Fibroblast of villous mesenchyme (primary cell): ENCODE results near the gene YPEL3. TPM values are rescaled to one million over a fixed set of nuclear protein-coding genes. Genes with fewer than 3 reads are reported as not detected.

Experiments
- DNase-seq: peaks from one replicate; pipeline ENCODE4 v3.0.0-alpha.2; 2010; ENCODE audit warnings: low read depth
- H3K4me3 ChIP-seq: 2 replicates; pipeline ENCODE4 v1.5.1; 2011; ENCODE audit warnings: low read depth, mild to moderate bottlenecking, low read length
- total RNA-seq: library from RNA; depleted of rRNA; stranded (reverse); fragments of >200 nt; gene quantifications from 2 replicates; pipeline ENCODE4 v1.2.3, GENCODE V29; 2012
- TF ChIP-seq, protein P1 (sequence below): IDR thresholded peaks from 2 replicates; pipeline ENCODE4 v1.5.1; 2012; ENCODE audit warnings: low read depth, mild to moderate bottlenecking, low read length; ENCODE audit not compliant: insufficient read depth

Gene YPEL3
- total RNA-seq, 1 donor, result 8.6 TPM

GRCh38 chr16:30068333-30068732, 27.7 kb downstream of the YPEL3 start:
- DNase-seq, result no peak
- TF ChIP-seq, protein P1, sequence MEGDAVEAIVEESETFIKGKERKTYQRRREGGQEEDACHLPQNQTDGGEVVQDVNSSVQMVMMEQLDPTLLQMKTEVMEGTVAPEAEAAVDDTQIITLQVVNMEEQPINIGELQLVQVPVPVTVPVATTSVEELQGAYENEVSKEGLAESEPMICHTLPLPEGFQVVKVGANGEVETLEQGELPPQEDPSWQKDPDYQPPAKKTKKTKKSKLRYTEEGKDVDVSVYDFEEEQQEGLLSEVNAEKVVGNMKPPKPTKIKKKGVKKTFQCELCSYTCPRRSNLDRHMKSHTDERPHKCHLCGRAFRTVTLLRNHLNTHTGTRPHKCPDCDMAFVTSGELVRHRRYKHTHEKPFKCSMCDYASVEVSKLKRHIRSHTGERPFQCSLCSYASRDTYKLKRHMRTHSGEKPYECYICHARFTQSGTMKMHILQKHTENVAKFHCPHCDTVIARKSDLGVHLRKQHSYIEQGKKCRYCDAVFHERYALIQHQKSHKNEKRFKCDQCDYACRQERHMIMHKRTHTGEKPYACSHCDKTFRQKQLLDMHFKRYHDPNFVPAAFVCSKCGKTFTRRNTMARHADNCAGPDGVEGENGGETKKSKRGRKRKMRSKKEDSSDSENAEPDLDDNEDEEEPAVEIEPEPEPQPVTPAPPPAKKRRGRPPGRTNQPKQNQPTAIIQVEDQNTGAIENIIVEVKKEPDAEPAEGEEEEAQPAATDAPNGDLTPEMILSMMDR, result no peak

DNA sequence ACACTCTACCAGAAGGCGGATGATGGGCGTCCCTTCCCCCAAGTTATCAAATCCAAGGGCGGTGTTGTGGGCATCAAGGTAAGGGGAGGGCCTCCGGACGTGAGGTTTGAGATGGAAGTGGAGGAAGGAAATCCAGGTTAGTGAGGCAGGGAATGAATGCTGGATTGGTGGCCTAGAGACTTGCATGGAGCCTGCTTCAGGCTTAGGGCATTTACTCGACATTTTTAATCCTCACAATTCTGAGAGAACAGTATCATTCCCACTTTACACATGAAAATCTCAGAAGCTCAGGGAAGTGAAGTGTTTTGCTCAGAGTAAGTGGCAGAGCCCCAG, 28.5 kb downstream of the YPEL3 start:
- TF ChIP-seq, protein P1, result no peak
- H3K4me3 ChIP-seq, result peak overlapping the region; percentile 92
- DNase-seq, result no peak

More at GRCh38 chr16:30068333-30068732, 27.7 kb downstream of the YPEL3 start:
- H3K4me3 ChIP-seq, result no peak overlapping the region

GRCh38 chr16:30066761-30067583, 29.0 kb downstream of the YPEL3 start:
- TF ChIP-seq, protein P1, result no peak
- no peak for DNase-seq
- H3K4me3 ChIP-seq, result peak overlapping the region; percentile 92

DNA sequence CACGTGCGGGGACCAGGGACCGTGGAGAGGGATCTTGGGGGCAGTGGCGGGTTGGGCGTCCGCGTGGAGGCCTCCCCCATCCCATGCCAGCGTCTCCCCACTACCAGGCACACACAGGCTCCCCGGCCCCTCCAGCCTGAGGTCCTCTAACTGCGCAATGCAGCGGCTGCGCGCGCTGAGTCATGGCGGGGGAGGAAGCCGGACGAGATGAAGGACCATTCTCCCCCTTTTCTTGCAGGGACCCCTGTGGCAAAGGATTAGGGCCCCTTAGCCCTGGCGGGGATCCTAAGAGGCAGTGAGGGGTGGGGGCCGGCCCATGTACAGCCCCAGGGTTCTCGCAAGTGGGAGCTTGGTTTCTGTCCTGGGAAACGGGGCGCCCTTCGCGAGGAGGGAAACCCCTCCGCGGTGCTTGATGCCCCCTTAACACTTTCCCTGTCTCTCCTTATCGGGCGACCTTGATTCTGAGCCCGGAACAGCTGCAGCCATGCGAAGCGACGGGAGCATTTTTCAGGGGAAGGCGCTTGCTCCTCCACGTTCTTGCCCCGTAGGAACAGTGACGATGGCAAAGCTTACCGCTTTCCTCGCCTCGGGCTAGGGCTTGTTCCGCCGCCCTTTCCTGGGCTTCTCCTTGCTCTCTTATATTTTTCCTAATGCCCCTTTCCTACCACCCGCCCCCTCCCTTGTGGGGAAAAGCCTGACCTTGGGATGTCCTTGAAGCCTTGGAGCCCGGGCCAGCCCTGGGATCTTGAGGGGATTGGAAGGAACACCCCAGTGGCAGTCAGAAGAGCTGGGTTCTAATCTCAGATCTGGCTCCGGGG, 29.9 kb downstream of the YPEL3 start:
- TF ChIP-seq, protein P1, result no peak
- peak overlapping the region; percentile 92 for H3K4me3 ChIP-seq
- peak; percentile 79 for DNase-seq

DNA sequence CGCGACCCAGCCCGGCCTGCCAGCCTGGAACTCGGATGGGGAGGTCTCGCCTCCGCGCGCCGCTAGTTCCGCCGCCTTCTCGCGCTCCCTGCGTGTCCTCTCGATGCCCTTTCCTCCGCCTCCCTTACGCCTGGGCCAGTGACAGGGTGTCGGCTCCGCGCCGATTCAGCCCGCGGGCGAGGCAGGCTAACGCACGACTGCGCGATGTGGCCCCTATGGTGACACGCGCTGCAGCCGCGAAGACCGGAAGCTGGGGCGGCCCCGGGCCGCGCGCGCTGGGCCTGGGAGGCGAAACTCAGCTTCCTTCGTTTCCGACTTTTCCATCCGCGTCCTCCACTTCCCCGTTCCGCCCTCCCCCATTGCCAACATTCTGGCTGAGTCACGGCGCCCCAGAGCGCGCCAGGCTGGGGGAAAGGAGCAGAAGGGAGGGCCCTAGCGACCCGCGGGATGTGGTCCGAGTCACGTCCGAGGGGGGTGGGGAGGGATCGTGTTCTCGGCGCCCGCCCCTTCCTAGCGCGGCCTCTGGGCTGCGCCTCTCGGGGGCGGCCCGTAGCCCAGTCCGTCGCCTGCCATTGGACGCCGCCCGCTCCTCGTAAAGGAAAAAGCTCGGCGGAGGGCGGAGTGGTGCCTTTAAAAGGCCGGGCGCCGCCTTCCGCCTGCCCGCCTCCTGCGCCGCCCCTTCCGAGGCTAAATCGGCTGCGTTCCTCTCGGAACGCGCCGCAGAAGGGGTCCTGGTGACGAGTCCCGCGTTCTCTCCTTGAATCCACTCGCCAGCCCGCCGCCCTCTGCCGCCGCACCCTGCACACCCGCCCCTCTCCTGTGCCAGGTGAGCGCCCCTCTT, 30.7 kb downstream of the YPEL3 start, which contains the start of gene ALDOA:
ALDOA (plus strand) TSS at position 659 of the 841 bp plus-strand sequence. CDS start 1,138 bp downstream, outside the sequence.
- DNase-seq, result peak; percentile 99
- TF ChIP-seq, protein P1, result no peak
- H3K4me3 ChIP-seq, result peak within 1 kb of the TSS; percentile 92

- no peak for DNase-seq
- peak overlapping the region; percentile 92 for H3K4me3 ChIP-seq
- TF ChIP-seq, protein P1, result no peak
Observed at GRCh38 chr16:30064729-30065101, 31.3 kb downstream of the YPEL3 start.
